ENCODE data around the gene LNPK.

LNPK gene

DNA sequence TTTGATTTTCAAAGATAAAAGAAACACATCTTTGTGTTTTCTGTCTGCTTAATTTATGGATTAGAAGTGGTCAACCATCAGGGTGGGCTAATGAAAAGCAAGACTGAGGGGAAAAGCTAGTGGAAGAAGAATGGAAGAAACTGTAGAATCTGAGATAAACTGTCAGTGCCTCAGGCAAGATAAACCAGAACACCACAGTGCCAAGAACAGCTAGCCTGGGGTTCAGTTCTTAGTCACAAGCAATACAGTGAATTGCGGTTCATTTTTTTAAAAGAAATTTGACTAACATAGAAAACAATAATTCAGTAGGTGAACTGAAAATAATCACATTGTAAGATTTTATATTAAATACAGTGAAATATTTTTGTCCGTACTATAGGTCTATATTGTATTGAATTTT lies 22.0 kb upstream of the LNPK start:
- no peak overlapping the region for H3K4me3 ChIP-seq (ENCODE audit: low read length)
- H3K79me2 ChIP-seq (ENCODE audit: control insufficient read depth, low read length), result no peaks in the 10 kb centered on the region
- no peaks in the 10 kb centered on the region for H4K20me1 ChIP-seq (ENCODE audit: control insufficient read depth, insufficient read depth, low read depth, low read length)
- H3K9me2 ChIP-seq (replicated peaks; ENCODE audit: control insufficient read depth, low read length), result no peaks in the 10 kb centered on the region
- H3K4me2 ChIP-seq (ENCODE audit: low read length), result no peak overlapping the region
- H3K27me3 ChIP-seq (ENCODE audit: control insufficient read depth, low read length), result peaks cover 4% of the 10 kb centered on the region; the same call in 1 of the 2 replicates
- no peak overlapping the region for H3K27ac ChIP-seq (ENCODE audit: low read depth, low read length)
- no peaks in the 10 kb centered on the region for H3K36me3 ChIP-seq (ENCODE audit: control insufficient read depth, low read length)
- TF ChIP-seq, protein P1, sequence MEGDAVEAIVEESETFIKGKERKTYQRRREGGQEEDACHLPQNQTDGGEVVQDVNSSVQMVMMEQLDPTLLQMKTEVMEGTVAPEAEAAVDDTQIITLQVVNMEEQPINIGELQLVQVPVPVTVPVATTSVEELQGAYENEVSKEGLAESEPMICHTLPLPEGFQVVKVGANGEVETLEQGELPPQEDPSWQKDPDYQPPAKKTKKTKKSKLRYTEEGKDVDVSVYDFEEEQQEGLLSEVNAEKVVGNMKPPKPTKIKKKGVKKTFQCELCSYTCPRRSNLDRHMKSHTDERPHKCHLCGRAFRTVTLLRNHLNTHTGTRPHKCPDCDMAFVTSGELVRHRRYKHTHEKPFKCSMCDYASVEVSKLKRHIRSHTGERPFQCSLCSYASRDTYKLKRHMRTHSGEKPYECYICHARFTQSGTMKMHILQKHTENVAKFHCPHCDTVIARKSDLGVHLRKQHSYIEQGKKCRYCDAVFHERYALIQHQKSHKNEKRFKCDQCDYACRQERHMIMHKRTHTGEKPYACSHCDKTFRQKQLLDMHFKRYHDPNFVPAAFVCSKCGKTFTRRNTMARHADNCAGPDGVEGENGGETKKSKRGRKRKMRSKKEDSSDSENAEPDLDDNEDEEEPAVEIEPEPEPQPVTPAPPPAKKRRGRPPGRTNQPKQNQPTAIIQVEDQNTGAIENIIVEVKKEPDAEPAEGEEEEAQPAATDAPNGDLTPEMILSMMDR (IDR thresholded peaks at IDR 0.05; ENCODE audit: low read depth, low read length, poor library complexity, severe bottlenecking), result no peak
- TF ChIP-seq EZH2phosphoT487 (IDR thresholded peaks at IDR 0.05; ENCODE audit: borderline replicate concordance, low read length), result no peak
- H3K9me3 ChIP-seq (ENCODE audit: control insufficient read depth, insufficient read depth, low read length), result no peaks in the 10 kb centered on the region
- H3F3A ChIP-seq (ENCODE audit: control insufficient read depth, insufficient read depth), result no peaks in the 10 kb centered on the region
- no peaks in the 10 kb centered on the region for H3K4me1 ChIP-seq (ENCODE audit: control insufficient read depth, low read length)

DNA sequence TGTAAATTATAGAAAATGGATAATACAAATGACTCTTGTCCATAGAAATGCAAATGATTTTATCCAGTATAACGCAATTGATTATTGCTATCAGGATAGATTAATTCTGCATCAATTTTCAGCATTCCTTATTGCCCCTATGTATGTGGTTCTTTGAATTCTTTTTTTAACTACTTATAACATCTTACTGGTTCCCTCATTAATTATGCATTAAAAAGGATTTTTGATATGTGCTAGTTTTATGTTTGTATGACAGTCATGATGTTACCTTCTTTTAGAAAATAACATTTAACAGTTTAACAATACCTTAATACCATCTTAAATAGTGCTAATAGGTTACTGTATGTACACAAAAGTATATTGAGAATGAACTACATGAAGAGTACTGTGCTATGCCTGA lies 20.0 kb upstream of the LNPK start:
- Histone ChIP-seq H3K36me3 (ENCODE audit: control insufficient read depth, low read length) (no peaks in the 10 kb centered on the region), H3K4me2 (ENCODE audit: low read length) (no peak overlapping the region), H3K79me2 (ENCODE audit: control insufficient read depth, low read length) (no peaks in the 10 kb centered on the region), H3F3A (ENCODE audit: control insufficient read depth, insufficient read depth) (no peaks in the 10 kb centered on the region), H3K4me3 (ENCODE audit: low read length) (no peak overlapping the region), H3K4me1 (ENCODE audit: control insufficient read depth, low read length) (no peaks in the 10 kb centered on the region), H4K20me1 (ENCODE audit: control insufficient read depth, insufficient read depth, low read depth, low read length) (no peaks in the 10 kb centered on the region), H3K27ac (ENCODE audit: low read depth, low read length) (no peak overlapping the region), H3K9me3 (ENCODE audit: control insufficient read depth, insufficient read depth, low read length) (no peaks in the 10 kb centered on the region), H3K27me3 (ENCODE audit: control insufficient read depth, low read length) (peaks cover 4% of the 10 kb centered on the region; the same call in 1 of the 2 replicates), H3K9me2 (replicated peaks; ENCODE audit: control insufficient read depth, low read length) (no peaks in the 10 kb centered on the region)
- TF ChIP-seq EZH2phosphoT487 (IDR thresholded peaks at IDR 0.05; ENCODE audit: borderline replicate concordance, low read length), result no peak

DNA sequence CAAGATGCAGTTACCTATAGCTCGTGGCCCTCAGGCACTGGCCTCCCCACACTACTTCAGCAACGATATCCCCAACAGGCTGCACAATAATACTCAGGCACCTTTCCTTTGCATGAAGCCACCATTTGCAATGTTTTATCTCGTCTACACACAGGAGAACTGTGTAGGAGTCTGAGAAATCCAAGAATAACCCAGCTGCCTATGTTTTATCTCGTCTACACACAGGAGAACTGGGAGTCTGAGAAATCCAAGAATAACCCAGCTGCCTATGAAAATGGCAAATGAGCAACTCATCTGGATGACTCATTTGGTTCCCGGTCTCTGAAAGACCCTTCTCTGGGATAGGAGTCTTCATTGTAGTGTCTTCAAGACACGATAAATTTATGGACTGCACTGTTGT lies 18.3 kb upstream of the LNPK start:
- H3K27ac ChIP-seq (ENCODE audit: low read depth, low read length), result no peak overlapping the region
- no peaks in the 10 kb centered on the region for H3K27me3 ChIP-seq (ENCODE audit: control insufficient read depth, low read length)
- H3K36me3 ChIP-seq (ENCODE audit: control insufficient read depth, low read length), result no peaks in the 10 kb centered on the region
- H3K79me2 ChIP-seq (ENCODE audit: control insufficient read depth, low read length), result no peaks in the 10 kb centered on the region
- H3K4me2 ChIP-seq (ENCODE audit: low read length), result no peak overlapping the region
- TF ChIP-seq, protein P1 (IDR thresholded peaks at IDR 0.05; ENCODE audit: low read depth, low read length, poor library complexity, severe bottlenecking), result no peak
- TF ChIP-seq EZH2phosphoT487 (IDR thresholded peaks at IDR 0.05; ENCODE audit: borderline replicate concordance, low read length), result no peak
- H4K20me1 ChIP-seq (ENCODE audit: control insufficient read depth, insufficient read depth, low read depth, low read length), result no peaks in the 10 kb centered on the region
- no peaks in the 10 kb centered on the region for H3K9me3 ChIP-seq (ENCODE audit: control insufficient read depth, insufficient read depth, low read length)
- no peaks in the 10 kb centered on the region for H3F3A ChIP-seq (ENCODE audit: control insufficient read depth, insufficient read depth)
- H3K9me2 ChIP-seq (replicated peaks; ENCODE audit: control insufficient read depth, low read length), result no peaks in the 10 kb centered on the region
- no peaks in the 10 kb centered on the region for H3K4me1 ChIP-seq (ENCODE audit: control insufficient read depth, low read length)
- H3K4me3 ChIP-seq (ENCODE audit: low read length), result no peak overlapping the region

DNA sequence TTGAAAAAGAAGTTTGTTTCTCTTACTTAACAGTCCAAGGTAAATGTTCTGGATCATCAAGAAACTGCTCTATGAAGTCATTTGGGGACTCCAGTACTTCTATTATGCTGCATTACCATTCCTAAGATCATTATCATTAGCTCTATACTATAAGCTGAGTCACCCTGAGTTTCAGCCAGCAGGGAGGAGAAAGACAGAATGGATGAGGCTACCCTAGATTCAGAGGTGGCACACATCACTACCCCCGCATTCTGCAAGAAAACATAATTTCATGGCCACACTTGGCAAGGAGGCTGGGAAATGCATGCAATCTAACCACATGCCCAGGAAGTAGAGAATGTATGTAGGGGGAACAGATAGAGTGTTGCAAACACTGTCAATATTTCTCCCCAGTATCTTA lies 16.6 kb upstream of the LNPK start:
- H3K4me2 ChIP-seq (ENCODE audit: low read length), result no peak overlapping the region
- H3K9me3 ChIP-seq (ENCODE audit: control insufficient read depth, insufficient read depth, low read length), result no peaks in the 10 kb centered on the region
- TF ChIP-seq, protein P1 (IDR thresholded peaks at IDR 0.05; ENCODE audit: low read depth, low read length, poor library complexity, severe bottlenecking), result no peak
- no peak for TF ChIP-seq EZH2phosphoT487 (IDR thresholded peaks at IDR 0.05; ENCODE audit: borderline replicate concordance, low read length)
- no peaks in the 10 kb centered on the region for H3K36me3 ChIP-seq (ENCODE audit: control insufficient read depth, low read length)
- no peaks in the 10 kb centered on the region for H3K27me3 ChIP-seq (ENCODE audit: control insufficient read depth, low read length)
- H3K27ac ChIP-seq (ENCODE audit: low read depth, low read length), result no peak overlapping the region
- no peaks in the 10 kb centered on the region for H3F3A ChIP-seq (ENCODE audit: control insufficient read depth, insufficient read depth)
- no peaks in the 10 kb centered on the region for H3K4me1 ChIP-seq (ENCODE audit: control insufficient read depth, low read length)
- no peaks in the 10 kb centered on the region for H4K20me1 ChIP-seq (ENCODE audit: control insufficient read depth, insufficient read depth, low read depth, low read length)
- H3K9me2 ChIP-seq (replicated peaks; ENCODE audit: control insufficient read depth, low read length), result no peaks in the 10 kb centered on the region
- H3K79me2 ChIP-seq (ENCODE audit: control insufficient read depth, low read length), result no peaks in the 10 kb centered on the region
- H3K4me3 ChIP-seq (ENCODE audit: low read length), result no peak overlapping the region

Data from DOHH2 (cell line).